Measurements from ENCODE around the gene PSMB7. TPM values are rescaled to one million over a fixed set of nuclear protein-coding genes. Genes with fewer than 3 reads are reported as not detected.

The PSMB7 gene
- total and polyA plus RNA-seq, 2 of the 4 experiments (the other 2 are of a cell fraction), result 340 to 430 TPM

GRCh38 chr9:124328285-124328684 lies 87.0 kb downstream of the PSMB7 start:
- Histone ChIP-seq H2BK15ac (ENCODE audit: low read depth, low read length) (no peak overlapping the region), H3K27me3 (ENCODE audit: control insufficient read depth, insufficient read depth, low read length) (no peaks in the 10 kb centered on the region), H3K4me3 (ENCODE audit: insufficient read depth, low read depth, low read length) (no peak overlapping the region), H4K20me1 (ENCODE audit: insufficient read depth, low read length) (peaks cover 4% of the 10 kb centered on the region), H2AFZ (replicated peaks; ENCODE audit: low read length, poor library complexity) (no peak overlapping the region), H3K9ac (ENCODE audit: low read depth, low read length) (no peak overlapping the region), H4K5ac (ENCODE audit: low read depth, low read length) (no peak overlapping the region), H3K18ac (ENCODE audit: low read depth, low read length) (no peak overlapping the region), H3K23ac (ENCODE audit: low read depth, low read length) (no peak overlapping the region), H3K79me1 (ENCODE audit: low read depth in 1 of 2, low read length in 2 of 2) (peaks cover 5 to 59% of the 10 kb centered on the region in 2 experiments), H2BK120ac (ENCODE audit: low read depth, low read length) (no peak overlapping the region), H3K36me3 (ENCODE audit: control insufficient read depth, insufficient read depth, low read length) (peaks cover 93% of the 10 kb centered on the region), H2BK20ac (ENCODE audit: low read depth, low read length) (no peak overlapping the region), H3K9me1 (ENCODE audit: insufficient read depth, low read length) (no peaks in the 10 kb centered on the region), H3K27ac (ENCODE audit: insufficient read depth, low read length) (no peak overlapping the region), H4K91ac (ENCODE audit: insufficient read depth, low read depth, low read length) (no peak overlapping the region), H3K56ac (ENCODE audit: extremely low read depth, insufficient read depth, low read length) (no peak overlapping the region), H4K8ac (ENCODE audit: low read depth in 2 of 2, low read length in 2 of 2) (no peak overlapping the region), H3K4me1 (ENCODE audit: control insufficient read depth, insufficient read depth, low read length) (no peaks in the 10 kb centered on the region), H2AK5ac (ENCODE audit: low read depth, low read length) (no peak overlapping the region), H2BK5ac (ENCODE audit: low read depth, low read length, poor library complexity, severe bottlenecking) (no peak overlapping the region), H3K9me3 (ENCODE audit: control insufficient read depth, insufficient read depth, low read length) (no peaks in the 10 kb centered on the region), H3K4me2 (ENCODE audit: low read depth, low read length) (no peak overlapping the region), H3K14ac (replicated peaks; ENCODE audit: low read depth, low read length) (no peak overlapping the region), H2AK9ac (replicated peaks; ENCODE audit: low read depth, low read length, poor library complexity) (no peak overlapping the region), H3K4ac (ENCODE audit: low read depth, low read length) (no peak overlapping the region)
- DNase-seq, result no peak
- WGBS, 2 experiments (ENCODE audit: extremely low coverage in 2 of 2, insufficient read length in 1 of 2), result 87% methylated on average over 4 of the region's 12 CpGs; no CpG with 5 or more reads in 1 of the 2 experiments
- ATAC-seq (ENCODE audit: low read depth), result no peak
- dilution Hi-C loops (cut with HindIII; ENCODE audit: low sequenced_read_pairs, unreplicated experiment) (no loop called here), intact Hi-C loops (cut with micrococcal nuclease) (no loop called here), in situ Hi-C loops (cut with MboI; ENCODE audit: low sequenced_read_pairs) (no loop called here)
- POLR2A ChIA-PET (ENCODE audit: unreplicated experiment), result no interaction called here
- CTCF ChIA-PET, result no interaction called here
- BruUV-seq (replicated peaks), result no TSS peak
- TF ChIP-seq POLR2A (IDR thresholded peaks at IDR 0.05; ENCODE audit: low read depth, low read length) (no peak), BHLHE40 (IDR thresholded peaks at IDR 0.05; ENCODE audit: low read depth, low read length) (no peak), NFE2L2 (IDR thresholded peaks at IDR 0.05; ENCODE audit: low read depth, low read length) (no peak), MAZ (IDR thresholded peaks at IDR 0.05; ENCODE audit: borderline replicate concordance, low read depth, low read length) (no peak), CTCF (conservative IDR thresholded peaks at IDR 0.05; ENCODE audit: low read depth, low read length) (no peak), CEBPB (IDR thresholded peaks at IDR 0.05; ENCODE audit: low read depth, low read length) (no peak), RFX5 (IDR thresholded peaks at IDR 0.05; ENCODE audit: low read depth, low read length) (no peak)
